ENCODE measurements around the gene SNX6.

GRCh38 chr14:34615507-34615906 is 14.4 kb downstream of the SNX6 start:
- TF ChIP-seq GATA3 (IDR thresholded peaks at IDR 0.05; ENCODE audit: low read depth, low read length) (no peak), GATA2 (IDR thresholded peaks at IDR 0.05; ENCODE audit: low read depth, low read length) (no peak)

All from SH-SY5Y (cell line).